HG02852 (cell line): ENCODE data around the gene IFTAP.
A peak's percentile ranks its signal among the peaks of the same experiment; 100 is the strongest.

ENCODE experiments used
- ATAC-seq: cut with Tn5 transposase; IDR thresholded peaks from one replicate; pipeline ENCODE4 v1.9.1; 2021; ENCODE audit warnings: mild to moderate bottlenecking, moderate library complexity; ENCODE audit not compliant: unreplicated experiment

The IFTAP gene

DNA sequence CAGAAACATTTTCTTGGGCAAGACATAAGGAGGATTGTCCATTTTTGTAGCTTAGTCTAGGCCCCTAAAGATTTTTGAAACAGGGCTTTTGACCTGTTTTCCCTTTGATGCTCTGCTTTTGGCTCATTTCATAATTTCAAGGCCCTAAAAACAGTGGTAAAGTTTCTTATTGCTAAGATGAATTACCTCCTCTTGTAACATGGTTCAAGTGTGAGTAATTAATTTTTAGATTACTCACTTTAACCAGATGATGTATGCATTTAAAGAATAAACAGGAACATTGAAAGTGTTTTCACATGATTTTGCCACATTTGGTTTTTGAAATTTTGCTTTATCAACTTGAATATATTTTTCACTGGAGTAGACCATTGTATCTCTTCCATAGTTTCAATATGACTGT lies 2.6 kb downstream of the IFTAP start:
- no peak for ATAC-seq

DNA sequence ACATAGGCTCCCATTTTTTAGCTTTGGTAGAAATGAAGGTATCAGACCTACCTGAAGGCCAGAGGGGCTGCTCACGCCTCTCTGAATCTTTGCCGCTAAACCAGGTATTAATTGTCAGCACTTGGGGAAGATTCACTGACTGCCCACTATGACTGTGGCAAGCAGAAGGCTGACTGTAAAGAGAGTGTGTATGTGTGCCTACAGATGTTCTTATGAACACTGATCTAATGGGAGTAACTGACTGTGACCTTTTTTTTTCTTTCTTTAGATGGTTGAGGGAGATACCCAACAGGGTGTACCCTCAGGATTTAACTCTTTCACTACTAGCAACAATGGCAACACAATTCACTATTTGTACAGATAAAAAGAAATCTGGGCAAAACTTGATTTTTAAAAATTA lies 3.7 kb downstream of the IFTAP start, which contains the start of gene RAG2:
RAG2 (minus strand) TSS at position 186 of the 400 bp plus-strand sequence. CDS start 4,068 bp downstream, outside the sequence.
- no peak for ATAC-seq

DNA sequence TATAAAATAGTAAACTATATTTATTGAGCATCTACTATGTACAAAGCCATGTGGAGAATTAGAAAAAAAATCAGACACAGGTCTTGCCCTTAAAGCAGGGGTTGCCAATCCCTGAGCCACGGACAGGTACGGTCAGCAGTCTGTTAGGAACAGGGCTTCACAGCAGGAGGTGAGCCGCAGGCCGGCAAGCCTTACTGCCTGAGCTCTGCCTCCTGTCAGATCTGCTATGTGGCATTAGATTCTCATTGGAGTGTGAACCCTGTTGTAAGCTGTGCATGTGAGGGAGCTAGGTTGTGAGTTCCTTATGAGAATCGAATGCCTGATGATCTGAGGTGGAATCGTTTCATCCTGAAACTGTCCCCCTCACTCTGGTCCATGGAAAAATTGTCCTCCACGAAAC lies 5.9 kb downstream of the IFTAP start:
- no peak for ATAC-seq

DNA sequence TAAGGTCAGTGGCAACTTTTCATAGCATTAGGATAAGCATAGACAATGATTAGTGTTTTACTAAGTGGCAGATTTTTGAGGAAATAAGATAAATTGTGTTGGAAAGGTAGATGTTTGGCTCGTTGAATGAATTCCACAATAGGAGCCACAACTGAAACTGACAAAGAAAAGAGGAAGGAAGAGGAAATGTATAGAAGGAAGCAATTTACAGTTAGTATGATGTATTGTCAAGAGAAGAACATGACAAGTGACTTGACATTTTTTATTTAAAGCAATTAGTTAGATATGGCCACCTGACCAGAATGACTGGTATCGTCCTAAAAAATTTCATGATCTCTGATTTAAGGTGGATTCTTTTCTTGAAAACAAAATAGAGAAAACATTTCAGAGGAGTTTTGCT lies 6.9 kb downstream of the IFTAP start:
- ATAC-seq, result no peak

DNA sequence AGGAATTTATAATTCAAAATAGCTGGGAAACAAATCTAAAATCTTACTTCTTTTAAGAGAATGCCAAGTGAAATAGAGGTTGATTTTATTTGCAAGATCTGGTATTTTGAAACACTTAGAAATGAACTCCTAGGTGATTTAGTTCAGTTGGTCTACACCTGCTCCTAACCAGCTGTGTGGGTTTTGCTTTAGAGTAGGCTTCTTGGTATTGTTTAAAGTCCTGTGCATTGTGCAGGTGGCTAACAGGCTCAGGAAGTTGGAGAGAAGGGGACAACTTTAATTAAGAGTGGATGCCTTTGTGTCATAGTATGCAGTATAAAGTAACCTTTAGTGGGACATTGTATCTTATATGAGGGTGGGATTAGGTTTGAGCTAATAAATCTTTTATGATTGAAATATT lies 7.8 kb downstream of the IFTAP start:
- no peak for ATAC-seq

DNA sequence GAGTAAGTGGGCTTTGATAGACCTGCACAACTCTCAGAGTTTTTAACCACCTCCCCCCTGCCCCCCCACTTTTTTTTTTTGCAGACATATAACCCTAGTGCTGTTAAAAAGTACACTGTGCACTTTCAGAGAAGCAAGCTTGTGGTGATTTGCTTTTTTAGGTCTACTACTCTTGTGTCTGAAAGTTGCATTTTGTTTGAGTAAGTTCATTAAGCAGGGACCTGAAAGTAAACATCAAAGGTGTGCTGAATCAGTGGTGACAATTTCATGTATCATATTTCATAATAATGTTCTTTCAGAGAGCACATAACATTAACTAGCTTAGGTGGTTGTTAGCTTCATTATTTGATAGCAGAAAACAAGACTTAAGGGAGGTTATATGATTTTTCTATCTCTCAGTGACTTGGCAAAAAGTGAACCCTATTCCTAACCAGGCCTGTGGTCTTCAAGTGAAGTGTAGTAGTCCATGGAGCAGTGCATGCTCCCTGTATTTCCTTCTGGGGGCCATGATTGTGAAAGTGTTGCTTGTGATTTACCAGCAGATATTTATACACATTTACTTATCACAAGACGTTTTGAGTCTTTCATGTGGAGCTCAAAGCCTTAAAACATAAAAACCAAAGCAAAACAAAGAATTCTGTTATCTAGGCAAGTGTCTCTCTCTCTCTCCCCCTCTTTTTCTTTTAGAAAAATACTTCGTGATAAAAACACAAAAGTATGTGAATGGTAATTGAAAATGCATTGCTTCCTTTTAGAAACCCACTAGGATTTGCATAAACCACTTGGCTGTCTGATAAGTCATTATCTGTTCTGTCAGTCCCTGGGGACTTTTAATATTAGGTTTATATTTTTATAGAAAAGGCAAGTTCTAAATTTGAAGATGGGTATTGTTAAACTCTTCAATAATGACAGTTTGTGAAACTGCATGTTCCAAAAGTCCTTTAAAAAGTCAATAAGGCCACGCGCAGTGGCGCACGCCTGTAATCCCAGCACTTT lies 11.2 kb downstream of the IFTAP start:
- ATAC-seq, result peak; percentile 70

DNA sequence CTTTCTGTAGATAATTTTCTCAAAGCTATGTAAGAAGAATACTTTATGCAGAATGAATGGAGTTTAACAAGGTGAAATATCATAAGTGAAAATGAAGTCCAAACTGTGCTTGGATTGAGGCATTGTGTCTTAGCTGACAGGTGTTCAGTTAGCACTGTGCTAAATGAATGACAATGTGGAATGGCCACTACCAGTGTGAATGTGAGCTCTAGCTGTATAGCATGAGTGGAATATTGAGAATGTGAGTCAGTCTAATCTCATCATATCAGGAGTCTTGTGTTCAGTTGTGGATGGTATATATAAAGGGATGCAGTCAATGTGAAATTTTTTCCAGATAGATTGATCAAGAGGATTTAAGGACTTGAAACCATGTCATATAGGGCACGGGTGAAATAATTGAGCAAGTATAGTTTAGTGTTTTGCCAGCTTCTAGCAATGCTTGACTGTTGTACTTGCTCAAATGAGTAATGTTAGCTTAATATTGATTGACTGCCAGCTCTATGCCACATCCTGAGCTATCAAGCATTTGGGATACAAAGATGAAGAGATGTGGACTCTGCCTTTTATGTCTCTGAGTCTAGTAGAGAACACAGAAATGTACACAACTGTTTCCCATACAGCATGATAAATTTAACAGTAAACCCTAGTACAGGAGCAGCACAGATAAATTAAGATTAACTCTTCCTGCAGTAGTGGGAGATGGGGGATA lies 14.3 kb downstream of the IFTAP start:
- ATAC-seq, result no peak

DNA sequence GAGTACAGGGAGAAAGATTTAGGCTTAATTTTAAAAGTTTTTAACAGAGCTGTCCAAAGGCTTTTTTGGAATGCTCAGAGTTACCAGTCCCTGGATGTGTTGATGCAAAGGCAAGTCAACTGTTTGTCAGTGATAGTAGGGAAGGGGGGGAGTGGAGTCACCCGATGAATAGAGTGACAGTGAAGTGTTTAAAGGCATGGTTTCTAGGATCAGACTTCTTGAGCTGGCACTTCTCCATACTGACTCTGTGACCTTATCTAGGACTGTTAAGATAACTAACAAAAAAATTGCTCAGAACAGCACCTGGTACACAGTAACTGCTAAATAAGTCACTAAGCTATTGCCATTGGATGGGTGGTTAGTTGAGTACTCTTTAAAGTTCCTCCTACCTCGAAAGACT lies 15.1 kb downstream of the IFTAP start:
- no peak for ATAC-seq

DNA sequence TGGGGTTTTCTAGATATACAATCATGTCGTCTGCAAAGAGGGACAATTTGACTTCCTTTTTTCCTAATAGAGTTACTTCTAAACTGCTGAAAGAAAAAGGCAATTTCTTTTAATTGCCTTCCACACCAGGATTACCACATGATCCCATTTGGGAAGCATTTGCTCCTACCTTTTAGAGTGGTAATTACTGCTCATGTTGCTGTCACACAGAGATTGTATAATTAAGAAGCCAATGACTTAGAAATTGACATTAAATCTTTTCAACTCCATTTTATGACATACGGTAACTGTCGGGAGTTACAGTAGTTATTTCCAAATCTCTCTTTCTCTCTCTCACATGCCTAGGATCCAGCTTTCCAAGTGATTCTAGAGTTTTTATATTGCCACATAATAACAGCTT lies 21.5 kb downstream of the IFTAP start:
- ATAC-seq, result no peak

DNA sequence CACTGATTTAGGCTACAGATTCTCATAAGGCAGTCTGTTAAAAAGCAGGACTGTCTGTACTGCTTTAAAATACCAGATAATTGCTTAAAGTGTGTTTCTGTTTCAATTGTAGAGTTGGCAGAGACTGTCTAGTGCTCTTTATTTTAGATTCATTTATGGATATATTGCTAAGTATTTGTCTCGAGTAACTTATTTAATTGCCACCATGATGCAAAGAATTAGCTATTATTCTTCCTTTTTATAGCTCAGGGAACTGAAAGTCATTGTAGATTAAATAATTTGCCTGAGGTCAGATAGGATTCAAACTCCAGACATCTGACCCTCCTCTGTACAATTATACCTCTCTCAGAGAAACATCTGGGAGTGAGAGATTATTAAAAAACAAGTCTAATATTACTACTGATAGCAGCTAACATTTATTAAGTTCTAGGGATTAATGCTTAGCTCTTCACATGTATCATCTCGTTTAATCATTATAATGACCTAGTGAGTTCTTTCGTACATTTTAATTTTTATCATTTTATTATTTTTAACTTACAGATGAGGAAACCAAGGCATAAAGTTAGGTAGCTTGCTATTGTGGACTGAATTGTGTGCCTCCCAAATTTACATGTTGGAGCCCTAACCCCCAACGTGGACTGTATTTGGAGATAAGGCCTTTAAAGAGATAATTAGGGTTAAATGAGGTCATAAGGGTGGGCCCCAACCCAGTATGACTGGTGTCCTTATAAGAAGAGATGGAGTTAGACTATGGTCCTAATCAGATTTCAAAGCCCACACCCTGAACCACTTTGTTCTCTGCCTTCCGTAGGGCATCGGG lies 23.5 kb downstream of the IFTAP start:
- ATAC-seq, result no peak

DNA sequence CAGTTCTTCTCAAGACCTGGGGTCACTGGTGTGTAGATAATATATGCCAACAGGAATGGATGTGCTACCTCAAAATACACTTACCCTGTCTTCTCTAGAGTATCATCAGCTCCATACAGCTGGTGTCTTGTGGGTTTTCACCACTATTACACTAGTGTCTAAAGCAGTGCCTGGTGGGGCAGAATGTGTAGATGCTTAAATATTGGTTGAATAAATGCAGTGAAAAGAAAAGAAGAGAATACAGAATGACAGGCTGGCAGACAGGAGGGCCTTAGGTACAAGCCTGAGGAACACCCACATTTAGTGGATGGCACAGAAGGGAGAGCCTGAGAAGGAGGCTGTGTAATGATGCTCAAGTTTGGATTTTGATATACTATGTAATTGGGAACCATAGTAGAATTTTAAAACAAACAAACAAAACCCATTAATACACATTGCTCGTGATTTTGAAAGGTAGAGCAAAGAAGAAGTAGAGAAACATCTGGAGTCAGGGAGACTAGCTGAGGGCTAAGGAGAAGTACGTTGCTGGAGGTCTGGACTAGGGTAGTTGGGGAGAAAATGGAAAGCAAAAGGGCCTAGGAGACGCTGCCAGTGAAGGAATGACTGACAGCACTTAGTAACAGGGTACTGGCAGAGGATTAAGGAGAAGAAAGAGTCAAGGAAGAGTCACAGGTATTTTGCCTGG lies 24.2 kb downstream of the IFTAP start:
- no peak for ATAC-seq

DNA sequence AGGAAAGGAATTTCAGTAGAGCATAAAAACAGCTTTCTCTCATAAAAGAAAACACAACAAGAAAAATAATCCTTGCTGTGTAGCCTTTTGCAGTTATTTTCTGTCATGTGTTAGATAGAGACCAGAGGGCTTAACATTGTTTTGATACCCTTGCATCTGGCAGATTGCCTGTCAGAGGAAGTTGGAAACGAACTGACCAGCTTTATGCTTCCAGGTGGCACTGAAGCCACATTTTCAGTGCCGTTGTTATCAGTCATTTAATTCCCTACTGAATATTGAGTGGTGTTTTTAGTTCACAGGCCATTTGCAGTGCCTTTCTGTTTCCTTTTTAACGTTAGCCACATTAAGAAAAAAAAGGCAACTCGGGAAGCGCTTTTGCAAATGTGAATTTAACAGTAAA lies 25.2 kb downstream of the IFTAP start:
- no peak for ATAC-seq

DNA sequence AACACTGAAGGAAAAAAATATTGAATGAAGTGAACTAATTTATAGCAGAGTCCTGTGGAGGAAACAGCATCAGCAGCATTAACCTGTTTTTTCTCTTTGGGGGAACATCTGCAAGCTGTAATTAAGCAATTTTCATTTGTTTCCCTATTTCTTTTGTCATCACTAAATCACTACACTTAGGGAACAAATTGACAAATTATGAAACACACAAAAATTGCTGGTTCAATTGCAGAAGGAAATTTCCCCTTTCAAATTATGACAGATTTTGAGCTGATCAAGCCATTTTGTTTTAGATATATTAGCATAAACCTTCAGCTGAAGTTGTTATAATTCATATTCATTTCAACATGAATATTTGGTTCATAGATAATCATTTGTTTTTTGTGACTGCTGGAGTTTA lies 25.9 kb downstream of the IFTAP start:
- ATAC-seq, result no peak

DNA sequence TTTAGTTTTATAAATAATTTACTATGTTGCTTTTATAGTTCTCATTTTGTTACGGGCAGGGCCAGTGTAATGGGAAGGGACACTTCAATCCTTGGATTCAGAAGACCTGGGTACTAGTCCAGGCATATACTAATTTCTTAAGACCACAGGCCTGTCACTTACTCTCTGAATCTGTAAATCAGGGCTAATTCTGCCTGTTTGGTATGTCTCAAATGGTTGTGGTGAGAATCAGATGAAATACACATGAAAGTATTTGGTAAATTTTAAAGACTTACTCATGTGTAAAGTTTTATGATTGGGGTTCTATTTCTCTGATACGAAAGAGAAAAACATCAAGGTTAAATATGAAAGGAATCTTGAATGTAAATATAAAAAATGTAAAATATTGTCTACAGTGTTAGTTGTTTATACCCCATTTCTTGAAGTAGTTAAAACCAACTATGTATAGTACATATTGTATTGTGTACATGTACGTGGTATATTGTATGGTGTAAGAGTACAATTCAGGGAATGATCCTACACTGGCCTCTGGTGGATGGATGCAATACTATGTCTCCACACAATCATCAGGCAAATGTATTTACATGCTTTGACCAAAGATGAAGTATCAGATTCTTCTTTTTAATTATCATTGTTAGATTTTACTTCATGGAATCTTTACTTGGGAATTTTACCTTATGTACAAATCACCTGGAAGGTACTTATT lies 28.3 kb downstream of the IFTAP start:
- peak; percentile 59 for ATAC-seq

DNA sequence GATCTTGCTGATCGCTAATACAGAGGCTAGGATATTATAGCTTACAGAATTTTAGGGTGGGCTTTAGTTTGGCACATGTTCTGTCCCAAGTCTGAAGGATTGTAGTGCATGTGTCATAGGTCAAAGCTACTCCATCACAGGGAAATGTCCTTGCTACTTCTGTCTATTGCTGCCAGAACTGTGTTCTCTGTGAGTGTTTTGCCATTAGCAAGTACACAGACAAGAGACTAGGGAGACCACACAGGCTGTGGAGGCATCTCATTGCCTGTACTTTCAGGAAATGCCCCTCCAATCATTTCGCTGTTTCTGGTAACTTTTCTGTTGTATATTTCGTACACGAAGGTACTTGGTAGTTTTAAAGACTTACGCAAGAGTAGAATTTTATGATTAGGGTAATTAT lies 29.2 kb downstream of the IFTAP start:
- ATAC-seq, result no peak

DNA sequence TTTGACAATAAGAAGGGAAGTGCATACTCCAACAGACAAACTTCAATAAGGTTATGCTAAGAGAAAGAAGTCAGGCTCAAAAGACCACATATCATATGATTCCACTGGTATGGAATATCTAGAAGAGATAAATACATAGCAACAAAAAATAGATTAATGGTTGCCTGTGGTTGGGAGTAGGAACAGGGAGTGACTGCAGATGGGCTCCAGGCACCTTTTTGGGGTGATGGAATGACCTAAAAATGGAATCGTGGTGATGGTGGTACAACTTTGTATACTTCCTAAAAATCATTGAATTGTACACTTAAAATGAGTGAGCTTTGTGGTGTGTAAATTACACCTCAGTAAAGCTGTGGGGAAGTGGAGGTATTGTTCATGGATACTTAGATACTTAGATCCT lies 32.7 kb downstream of the IFTAP start:
- no peak for ATAC-seq

DNA sequence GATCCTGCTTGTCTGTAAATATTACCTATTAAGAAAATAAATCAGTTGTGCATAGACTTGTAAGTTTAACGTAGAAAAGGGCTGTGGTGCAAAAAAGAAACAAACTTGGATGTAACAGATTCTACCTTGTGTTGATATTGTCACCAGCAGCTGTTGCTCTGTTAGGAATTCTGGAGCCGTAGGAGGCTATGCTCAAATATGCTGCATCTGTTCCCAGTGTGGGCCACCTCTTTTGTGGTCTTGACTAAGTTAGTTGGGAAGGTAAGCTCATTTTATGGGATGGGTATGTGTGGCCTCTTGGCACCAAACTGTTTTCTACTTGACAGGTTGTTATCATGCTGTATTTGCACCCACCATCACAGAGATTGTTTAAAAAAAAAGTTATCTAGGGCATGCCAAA lies 33.2 kb downstream of the IFTAP start:
- no peak for ATAC-seq

DNA sequence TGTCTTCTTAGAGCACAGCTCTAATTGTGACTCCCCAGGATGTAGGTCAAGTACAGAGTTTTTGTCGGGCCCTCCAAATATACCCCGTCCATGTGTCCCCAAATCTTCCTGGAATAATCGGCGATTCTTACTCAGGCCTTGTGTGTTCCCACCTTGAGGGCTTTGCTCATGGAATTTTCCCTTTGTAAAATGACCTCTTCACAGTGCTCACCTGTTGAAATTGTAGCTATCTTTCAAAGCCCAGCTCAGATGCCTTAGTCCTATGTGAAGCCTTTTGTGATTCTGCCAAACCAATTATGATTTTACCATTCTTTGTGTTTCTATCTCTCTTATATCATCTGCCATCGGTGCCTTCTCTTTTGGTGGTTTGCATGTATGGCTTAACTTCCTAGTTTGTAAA lies 33.8 kb downstream of the IFTAP start:
- no peak for ATAC-seq

DNA sequence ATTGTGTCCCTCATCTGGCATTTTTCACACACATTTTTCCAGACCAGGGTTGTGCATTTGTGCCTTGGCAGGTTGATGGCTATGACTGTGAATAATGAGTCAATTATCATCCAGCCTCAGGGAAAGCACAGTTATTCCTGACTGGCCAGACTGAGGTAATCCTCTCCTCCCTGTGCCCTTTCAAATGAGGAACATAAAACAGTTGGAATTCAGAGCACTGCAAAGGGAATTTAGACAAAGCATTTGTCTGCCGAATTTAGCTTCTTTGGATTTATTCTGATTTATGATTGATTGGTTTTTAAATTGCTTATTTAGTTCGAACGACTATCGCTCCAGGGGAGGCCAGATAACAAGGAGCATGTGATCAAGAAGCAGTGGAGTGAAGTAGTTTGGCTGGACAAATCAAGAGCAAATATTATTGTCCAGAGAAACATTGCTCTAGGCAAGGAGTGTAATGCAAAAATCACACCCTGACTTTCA lies 34.5 kb downstream of the IFTAP start:
- ATAC-seq, result no peak

DNA sequence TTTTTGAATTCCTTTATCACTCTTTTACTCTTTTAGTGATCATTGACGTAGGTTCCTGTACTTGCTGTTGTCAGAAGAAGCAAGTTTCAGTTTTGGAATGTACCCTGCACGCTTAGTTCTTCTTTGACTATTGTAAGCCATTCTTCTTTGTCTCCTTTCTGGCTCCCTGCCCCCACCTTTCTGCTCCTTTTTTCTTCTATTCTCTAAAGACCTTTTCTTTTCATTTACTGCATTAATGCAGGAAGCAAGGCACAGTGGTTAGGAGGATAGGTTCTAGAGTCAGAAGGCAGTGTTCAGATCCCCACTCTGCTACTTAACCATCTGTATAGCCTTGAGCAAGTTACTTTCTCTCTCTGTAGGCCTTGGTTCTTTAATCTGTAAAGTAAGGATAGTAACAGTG lies 37.5 kb downstream of the IFTAP start:
- ATAC-seq, result peak; percentile 92
